ENCODE results near the gene DOCK9.
A peak's percentile ranks its signal among the peaks of the same experiment; 100 is the strongest.
"Not testable (repeated sequence)": the region's sequence is repeated elsewhere in the genome, so short reads cannot be mapped to it uniquely, and the experiment has no call there.

Gene DOCK9

GRCh38 chr13:98912846-98913245, 65.0 kb downstream of the DOCK9 start:
- DNase-seq = no peak

GRCh38 chr13:98910501-98910951, 67.3 kb downstream of the DOCK9 start:
- DNase-seq = no peak

DNA sequence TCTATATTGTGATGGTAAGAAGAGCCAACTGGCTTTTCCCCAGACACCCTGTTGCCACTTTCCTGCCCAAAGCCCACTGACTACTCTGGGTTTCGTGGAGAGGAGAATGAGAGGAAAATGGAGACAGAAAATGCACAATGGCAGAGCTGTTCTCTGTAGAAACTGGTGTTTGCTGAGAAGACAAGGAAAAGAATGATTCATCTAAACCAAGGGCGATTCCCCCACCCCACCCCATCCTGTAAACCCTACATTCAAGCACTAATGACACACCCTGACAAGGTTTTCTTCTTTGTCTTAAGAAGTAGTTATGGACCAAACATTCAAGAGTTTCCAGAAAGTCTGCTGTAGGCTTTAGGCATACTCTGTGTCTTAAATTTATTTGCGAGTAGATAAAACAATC, 68.8 kb downstream of the DOCK9 start:
- DNase-seq = no peak

DNA sequence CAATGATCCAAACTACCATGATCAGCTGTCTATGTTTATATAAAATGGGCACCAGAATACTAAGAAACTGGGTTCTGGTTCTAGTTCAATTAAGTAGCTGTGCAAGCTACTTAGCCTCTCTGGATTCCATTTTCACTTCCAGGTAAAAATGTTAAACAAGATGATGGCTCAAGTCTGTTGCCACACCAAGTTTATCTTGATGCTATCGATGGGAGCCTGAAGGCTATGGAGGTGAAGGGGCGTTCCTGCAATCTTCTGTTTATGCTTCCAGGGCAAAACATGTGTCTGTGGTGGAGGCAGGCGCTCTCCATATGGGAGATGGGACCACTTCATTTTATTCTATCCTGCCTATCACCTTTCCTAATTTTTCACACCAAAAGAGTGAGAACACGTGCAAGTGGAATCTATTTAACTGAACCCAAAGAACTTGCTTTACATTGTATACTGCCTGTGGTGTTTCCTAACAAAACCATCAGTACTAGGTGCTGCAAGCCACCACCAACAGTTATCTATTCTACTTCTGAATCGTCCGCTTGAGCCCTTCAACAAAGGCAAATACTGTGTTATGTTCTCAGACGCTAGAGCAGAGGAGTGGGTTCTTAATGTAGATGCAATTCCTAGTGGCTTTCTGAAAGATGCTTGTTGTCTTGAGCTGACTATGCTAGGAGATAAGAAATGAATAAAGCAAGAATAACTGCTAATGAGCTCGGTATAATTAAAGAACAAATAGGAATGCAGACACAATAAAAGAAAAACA, 70.9 kb downstream of the DOCK9 start:
- DNase-seq = no peak

DNA sequence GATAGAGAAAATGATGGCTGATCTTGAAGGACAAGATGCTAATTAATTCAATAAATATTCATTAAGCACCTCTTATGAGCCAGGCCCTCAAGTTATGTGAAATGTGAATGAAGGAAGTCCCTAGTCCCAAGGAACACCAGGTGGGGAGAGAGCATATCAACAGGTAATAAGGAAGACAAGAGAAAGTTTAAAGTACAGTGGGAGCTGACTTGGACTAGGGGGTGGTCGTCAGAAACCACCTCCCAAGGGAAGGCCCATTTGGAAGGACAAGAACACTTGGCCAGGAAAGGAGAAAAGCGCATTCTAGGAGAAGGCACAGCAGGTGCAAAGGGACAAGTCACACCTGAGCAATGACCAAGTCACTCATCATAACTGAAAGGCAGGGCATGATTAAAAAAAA, 72.7 kb downstream of the DOCK9 start:
- no peak for DNase-seq

GRCh38 chr13:98900442-98900841, 77.4 kb downstream of the DOCK9 start:
- no peak for DNase-seq

DNA sequence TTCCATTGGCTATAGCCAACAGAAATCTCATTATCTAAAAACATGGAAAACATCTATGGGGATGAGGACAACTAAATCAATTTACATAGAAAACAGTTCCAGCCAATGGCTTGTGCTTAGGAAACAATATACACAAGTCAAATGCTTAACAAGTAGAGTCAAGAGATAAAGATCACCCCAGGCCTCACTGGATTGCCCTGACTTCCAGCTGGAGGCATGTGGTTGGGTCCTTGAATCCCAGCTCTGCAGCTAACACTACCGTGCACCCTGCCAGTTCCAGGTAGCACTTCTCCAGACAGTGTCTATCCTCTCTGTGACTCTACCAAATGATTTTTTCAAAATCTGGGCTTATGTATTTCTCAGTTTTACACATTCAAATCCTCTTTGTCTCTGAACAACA, 80.2 kb downstream of the DOCK9 start:
- DNase-seq = no peak

GRCh38 chr13:98896868-98897144, 81.1 kb downstream of the DOCK9 start:
- DNase-seq = no peak

DNA sequence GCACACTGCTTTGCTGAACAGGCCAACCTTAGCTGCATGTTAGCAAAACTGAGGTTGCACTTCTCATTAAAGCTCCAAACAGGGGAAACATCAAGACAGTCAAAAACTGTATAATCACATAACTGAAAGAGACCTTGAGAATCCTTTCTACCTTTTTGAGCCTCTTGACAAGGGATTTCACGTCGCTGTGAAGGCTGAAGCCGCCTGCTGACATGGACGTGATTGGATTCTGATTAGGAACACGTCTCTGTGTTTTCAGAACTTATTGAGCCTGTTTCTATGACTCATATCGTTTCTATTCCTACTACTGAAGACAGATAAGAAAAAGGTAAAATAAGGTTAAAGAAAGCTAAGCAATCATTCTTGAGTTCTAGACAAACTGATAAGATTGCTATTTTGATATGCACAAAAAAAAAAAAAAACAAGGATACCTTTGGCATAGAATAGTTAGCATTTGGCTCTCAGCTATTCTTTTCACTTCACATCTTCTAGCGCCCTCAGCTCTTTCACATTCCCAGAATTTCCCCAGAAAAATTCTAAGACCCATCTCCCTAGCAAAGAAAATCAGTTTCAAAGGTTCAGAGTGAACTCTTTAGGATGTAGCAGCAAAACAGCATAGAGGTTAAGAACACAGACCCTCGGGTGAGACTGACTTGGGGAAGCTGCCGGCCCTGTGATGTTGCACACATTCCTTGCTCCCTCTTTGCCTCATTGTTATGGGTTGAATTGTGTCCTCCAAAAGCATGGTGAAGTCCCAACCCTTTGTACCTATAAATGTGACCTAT, 81.6 kb downstream of the DOCK9 start:
- no peak for DNase-seq

GRCh38 chr13:98894814-98895213, 83.0 kb downstream of the DOCK9 start:
- DNase-seq = not testable (repeated sequence)

DNA sequence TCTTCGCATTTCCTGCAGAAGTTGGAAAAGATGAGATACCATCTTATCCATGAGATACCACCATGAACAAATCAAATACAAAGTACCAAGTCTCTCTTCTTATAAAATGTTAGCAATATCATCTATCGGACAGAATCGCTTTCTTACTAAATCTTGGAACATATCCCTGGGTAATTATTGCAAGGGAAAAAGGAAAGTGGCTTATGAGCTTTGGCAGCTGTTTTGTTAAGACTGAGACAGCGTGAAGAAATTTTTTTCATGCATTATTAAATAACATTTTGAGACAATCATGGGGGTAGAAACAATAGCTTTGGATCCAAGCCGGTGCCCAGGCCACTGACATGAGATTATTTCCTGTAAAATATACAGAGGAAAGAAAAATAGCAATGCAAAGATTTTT, 84.5 kb downstream of the DOCK9 start:
- DNase-seq = no peak

DNA sequence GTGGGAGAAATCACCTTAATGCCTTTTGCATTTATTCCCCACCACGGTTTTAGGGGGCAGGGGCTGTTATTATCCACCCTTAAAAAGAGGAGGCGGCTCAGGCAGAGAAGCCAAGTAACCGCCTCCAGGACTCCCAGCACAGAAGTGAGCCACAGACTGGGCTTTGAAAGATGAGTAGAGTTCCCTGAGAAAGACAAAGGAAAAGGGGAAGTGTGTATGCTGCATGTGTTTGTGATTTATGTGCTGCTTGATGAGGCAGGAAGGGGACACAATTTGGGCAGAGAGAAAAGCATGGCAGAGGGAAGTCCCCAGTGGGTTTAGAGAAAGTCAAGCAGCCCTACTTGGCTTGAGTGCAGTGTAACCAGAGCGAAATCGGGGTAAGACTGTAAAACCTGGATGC, 85.0 kb downstream of the DOCK9 start:
- peak; percentile 89 for DNase-seq

GRCh38 chr13:98892077-98892476, 85.8 kb downstream of the DOCK9 start:
- no peak for DNase-seq

DNA sequence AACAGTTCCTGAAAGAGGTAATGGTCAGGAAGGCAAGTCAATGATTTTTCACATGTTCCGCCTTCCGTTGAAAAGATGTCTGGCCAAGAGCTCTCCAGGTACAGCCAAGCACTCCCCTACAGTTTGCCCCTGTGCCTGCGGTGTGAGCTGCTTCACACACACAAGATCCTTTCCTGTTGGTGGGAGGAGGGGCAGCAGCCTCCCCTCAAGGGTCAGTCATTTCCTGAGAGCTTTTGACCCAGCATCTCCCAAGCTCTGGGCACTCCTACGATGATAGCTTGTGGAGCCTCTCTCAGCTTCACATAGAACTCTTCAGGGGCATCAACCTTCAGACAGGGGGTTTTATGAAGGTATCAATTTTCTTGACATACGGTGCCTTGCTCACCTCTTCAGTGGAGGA, 86.9 kb downstream of the DOCK9 start:
- DNase-seq = no peak

GRCh38 chr13:98890186-98890585, 87.7 kb downstream of the DOCK9 start:
- peak; percentile 51 for DNase-seq

DNA sequence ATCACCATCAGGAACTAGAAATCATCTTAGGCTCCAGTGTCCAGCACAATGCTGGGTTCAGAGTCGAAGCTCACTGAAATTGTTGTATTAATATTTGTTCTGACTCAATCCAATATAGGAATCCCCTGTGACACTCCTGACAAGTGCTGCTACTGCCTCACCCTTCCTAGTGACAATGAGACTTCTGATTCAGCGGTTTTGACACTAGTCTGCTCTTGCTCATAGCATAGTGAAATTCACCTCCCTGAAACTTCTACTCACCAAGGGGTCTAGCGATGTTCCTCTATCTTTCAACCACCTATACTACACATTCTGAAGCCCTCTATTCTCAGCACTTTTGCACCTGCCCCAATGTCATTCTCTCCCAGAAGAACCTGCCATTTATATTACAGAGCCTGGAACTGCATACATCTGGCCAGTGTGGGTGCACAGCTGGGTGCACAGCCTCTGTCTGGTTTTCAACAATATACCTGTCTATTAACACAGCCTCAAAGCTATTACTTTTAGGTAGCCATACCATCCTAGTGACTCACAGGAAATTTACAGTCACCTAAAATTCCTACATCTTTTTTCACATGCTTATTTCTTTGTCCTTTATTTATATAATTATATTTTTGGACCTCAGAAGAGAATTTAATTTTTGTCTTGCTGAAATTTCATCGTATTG, 88.3 kb downstream of the DOCK9 start:
- DNase-seq = no peak

DNA sequence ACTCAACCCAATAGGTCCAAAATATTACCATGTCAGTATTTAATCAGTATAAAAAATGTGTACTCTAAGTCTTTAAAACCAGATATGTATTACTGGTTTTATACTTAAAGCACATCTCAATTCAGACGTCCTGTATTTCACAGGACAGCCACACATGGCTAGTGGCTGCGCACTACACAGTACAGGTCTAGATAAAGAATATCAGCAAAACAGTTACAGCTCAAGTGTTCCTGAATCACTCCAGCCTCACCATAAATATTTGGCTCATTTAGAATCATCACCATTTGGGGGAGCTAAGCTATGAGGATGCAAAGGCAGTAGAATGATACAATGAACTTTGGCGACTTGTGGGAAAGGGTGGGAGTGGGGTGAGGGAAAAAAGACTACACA, 89.0 kb downstream of the DOCK9 start:
- DNase-seq = no peak

- DNase-seq = no peak
Measured at GRCh38 chr13:98888222-98888889, 89.5 kb downstream of the DOCK9 start.

- no peak for DNase-seq
Measured at GRCh38 chr13:98886587-98887230, 91.2 kb downstream of the DOCK9 start.

- DNase-seq = no peak
Measured at GRCh38 chr13:98885600-98885999, 92.3 kb downstream of the DOCK9 start.

DNA sequence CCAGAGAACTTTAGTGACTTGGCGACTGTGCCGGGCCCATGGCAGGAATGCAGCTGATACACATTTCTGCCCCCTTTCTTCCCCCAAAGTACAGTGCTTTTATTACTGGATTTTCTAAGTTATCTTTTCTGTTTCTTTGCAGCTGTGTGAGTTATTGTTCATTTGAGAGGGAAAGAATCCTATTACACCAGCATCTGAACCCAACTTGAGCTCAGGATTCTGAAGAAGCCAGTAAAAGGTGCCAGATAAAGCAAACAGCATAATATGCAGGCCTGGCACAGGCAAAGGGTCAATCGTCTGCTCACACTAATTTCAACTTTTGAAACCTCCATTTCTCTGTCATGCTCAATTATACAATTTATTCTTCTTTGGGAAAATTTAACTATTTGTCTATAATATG, 93.9 kb downstream of the DOCK9 start:
- no peak for DNase-seq

DNA sequence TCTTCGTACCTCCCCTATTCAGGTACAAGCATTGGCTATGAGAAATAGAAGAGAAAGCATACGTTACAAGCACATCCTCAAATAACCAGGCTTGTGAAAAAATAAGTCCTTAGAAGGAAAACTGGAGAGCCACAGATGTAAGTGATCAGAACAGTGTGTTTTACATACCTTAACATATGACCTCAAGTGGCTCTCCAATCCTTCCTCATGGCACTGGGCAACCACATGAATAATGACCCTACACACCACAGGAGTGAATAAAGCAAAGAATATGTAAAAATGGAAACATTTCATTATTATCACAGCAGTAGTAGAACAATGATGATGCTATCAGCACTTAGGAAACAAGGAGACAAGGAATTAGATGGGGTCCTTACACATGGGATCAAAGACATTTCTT, 96.5 kb downstream of the DOCK9 start:
- no peak for DNase-seq

- no peak for DNase-seq
Measured at GRCh38 chr13:98880677-98881076, 97.2 kb downstream of the DOCK9 start.
